HG03354 (cell line): ENCODE measurements around the gene TLX1.

Source experiments
- ATAC-seq: cut with Tn5 transposase; IDR thresholded peaks from one replicate; pipeline ENCODE4 v1.9.1; 2021; ENCODE audit warnings: mild to moderate bottlenecking; ENCODE audit not compliant: unreplicated experiment, poor library complexity, severe bottlenecking

Gene TLX1

GRCh38 chr10:101110856-101111523 lies 20.1 kb upstream of the TLX1 start:
- no peak for ATAC-seq

DNA sequence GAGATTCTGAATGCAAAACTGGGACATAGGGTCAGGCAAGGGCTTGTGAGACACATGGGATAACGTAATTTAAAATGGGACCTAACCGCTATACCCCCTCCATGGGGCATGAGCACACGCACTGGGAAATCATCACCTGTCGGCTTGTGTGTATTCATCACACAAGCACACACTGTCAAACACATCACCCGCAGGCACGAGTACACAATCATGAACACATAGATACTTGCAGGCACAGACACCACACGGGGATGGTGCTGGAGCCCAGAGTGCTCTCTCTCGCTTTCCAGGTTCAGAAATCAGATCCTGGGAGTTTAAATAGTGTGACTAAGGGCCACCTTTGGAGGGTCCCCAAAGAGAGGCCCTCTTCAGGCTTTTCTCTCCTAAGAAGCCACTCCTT lies 19.6 kb upstream of the TLX1 start:
- ATAC-seq = no peak

DNA sequence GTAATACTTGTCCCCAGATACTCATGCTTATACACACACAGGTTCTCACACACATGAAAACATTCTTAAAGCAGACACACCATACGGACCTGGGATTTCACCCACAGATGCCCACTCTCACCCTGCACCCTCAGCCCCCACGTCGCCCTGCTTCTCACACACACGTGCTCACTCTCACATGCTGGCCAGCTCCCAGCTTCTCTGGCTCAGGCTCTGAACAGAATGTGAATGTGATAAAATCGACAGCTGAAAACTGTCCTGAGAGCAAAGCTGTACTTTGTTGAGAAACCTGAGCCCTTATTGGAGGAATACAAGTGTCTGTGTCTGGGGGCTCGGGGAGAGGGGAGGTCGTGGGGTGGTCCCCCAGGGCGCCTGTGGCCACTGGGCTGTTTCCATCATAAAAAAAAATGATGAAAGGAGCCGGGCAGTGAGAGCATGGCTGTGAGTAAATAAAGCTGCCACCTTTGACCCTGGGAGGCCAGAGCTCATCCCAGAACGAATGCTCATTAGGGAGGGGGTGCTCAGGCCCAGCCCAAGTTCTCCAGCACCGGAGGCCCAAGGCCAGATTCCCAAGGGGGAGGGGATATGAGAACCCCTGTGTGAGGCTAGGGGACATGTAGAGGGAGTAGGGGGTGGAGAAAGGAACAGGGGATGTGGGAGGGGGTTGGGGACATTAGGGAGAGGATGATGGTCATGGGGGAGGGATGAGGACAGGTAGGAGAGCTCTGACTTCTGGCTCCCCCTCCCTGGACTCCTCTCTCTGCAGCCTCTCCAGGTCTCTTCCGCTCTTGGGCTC lies 18.1 kb upstream of the TLX1 start:
- no peak for ATAC-seq

DNA sequence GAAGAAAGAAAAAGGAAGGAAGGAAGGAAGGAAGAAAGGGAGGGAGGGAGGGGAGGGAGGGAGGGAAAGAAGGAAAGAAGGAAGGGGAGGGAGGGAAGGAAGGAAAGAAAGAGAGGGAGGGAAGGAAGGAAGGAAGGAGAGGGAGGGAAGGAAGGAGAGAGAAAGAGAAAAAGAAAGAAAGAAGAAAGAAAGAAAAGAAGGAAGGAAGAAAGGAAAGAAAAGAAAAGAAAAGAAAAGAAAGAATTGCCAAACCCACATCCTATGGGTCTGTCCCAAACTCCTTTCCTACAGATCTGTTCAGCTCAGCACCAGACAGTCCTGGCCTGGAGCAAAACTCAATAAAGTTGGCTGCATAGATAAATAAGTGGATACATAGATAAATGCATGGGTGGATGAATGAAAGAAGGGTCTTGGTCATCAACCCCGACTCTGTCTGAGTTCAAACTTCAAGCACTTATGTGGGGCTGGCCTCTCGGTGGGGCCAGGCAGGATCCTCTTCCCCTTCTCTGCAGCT lies 17.2 kb upstream of the TLX1 start:
- ATAC-seq = no peak

GRCh38 chr10:101114646-101115045 lies 16.5 kb upstream of the TLX1 start:
- ATAC-seq = no peak

GRCh38 chr10:101116754-101117153 lies 14.3 kb upstream of the TLX1 start:
- no peak for ATAC-seq

GRCh38 chr10:101118031-101118430 lies 13.1 kb upstream of the TLX1 start:
- no peak for ATAC-seq

DNA sequence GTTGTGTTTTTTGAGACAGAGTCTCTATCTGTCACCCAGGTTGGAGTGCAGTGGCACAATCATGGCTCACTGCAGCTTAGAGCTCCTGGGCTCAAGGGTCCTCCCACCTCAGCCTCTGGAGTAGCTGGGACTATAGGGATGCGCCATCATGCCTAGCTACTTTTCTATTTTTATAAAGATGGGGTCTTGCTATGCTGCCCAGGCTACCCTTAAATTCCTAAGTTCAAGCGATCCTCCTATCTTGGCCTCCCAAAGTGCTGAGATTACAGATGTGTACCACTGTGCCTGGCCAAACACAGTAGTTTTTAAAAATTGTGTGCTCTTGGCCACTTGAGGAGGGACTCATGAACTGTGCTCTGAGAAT lies 10.6 kb upstream of the TLX1 start:
- ATAC-seq = no peak

DNA sequence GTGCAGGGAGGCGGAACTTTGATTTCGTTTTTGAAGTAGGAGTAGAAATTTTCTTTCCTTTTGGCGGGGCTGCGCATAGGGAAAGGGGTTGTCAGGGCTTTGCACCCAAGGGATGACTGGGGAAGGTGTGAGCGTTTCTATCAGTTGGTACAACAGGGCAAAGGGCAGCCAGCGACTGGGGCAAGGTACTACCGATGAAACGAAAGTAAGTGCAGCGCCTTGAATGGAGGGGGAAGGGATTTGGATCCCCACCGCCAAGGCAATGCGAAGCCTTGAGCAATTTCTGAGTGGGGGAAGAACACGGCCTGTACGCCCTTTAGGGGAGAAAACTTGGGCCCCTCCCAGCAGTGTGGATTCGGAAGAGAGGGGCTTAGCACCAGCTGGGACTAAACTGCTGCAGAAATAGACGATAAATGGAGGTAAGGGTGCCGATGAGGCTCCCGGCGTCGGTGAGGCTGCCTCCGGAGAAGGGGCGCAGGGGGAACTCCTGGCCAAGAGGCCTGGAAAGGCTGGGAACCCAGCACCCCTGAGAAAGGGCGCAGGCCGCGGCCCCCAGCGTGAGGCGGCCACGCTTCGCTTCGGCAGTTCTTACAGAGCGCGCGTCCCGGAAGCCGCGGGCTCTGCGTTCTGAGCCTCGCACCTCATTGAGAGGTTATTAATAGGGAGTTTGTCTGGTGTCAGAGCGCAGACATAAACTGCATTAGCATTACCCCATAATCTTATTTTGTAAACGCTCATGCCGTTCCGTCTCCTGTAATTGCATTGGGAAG lies 10.0 kb upstream of the TLX1 start:
- ATAC-seq = peak; percentile 71

GRCh38 chr10:101121654-101122031 lies 9.5 kb upstream of the TLX1 start:
- ATAC-seq = no peak

DNA sequence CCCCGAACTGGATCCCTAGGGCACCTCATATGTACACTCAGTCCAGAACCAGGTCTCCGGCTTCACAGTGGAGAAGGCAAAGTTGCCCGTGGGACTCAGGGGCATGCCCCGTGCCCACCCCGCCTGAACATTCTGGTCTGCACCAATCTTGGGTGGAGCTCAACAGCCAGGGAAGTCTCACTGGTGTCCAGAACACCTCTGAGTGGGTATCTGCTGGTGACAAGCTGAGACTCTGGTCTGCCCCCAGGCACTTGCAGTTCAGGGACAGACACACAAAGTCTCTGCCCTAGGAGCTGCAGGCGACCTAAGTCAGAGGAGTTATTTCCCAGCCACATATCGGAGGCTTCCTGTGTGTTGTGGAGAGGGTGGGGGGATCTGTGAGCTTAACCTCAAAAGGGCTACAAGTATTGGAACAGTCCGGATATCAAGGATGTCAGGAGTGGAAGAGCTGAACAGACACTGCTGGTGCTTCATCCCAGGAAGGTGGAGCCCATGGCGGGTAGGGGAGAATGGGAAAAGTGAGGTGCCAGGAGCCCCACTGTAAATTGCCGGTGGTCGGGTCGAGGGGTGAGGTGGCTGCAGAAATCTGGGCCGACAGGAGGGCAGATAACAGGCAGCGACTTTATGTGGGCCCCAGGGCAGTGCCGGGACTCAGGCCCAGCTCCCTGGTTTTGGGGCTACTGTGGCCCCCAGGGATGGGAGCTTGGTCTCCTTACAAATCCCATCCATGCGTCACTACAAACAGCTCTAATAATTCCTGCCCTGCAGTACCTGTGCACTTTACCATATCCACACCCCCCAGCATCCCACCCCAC lies 8.6 kb upstream of the TLX1 start:
- ATAC-seq = no peak

GRCh38 chr10:101123085-101123814 lies 7.8 kb upstream of the TLX1 start:
- ATAC-seq = no peak

DNA sequence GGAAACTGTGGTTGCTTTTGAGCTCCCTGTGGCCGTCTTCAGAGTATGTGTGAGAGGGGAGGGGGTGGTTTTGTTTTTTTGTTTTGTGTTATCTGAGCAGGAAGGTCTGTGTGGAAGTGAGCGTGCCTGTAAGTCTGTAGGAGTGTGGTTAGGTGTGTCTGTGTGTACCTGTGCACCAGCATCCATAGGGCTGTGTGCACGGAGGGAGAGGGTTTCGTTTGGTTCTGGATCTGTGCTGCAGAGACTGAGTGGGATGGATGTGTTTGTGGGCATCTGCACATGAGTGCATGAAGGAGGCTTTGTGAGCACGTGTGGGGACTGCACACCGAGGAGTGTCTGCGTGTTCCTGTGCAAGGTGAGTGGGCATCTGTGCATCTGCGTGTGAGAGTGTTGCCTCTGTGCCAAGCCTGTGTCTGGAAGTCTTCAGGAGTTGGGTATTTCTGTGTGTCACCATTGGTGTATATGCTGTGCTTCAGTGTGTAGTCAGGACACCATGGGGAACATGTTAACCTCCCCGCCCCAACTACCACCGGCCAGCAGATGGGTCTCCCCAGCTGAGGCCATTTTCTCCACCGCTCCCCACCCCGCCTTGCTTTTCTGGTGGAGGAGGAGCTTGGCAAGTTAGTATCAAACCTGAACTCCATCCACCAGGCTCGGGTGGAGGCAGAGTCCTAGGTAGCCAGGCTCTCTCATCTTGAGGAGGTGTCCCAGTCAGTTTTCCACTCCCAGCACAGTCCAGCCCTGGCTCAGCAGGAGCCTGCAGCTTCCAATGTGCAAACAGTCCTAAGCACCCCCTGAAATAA lies 7.1 kb upstream of the TLX1 start:
- ATAC-seq = no peak

GRCh38 chr10:101124933-101125332 lies 6.2 kb upstream of the TLX1 start:
- ATAC-seq = no peak

- no peak for ATAC-seq
Measured at GRCh38 chr10:101126684-101127628, 4.1 kb upstream of the TLX1 start.

- no peak for ATAC-seq
Measured at GRCh38 chr10:101130141-101130540, 959 bp upstream of the TLX1 start.

GRCh38 chr10:101131962-101132635 lies 999 bp downstream of the TLX1 start:
- ATAC-seq = no peak
